Measurements from ENCODE around the gene ITGA3. TPM values are rescaled to one million over a fixed set of nuclear protein-coding genes. Genes with fewer than 3 reads are reported as not detected.

ITGA3 gene
- total RNA-seq, 1 experiment from 2014 or later: 22.5 TPM

GRCh38 chr17:50118076-50118827 is 62.3 kb downstream of the ITGA3 start:
- H3K27me3 ChIP-seq (ENCODE audit: insufficient read depth, low read length): no peaks in the 10 kb centered on the region; the same call in 1 of the 2 replicates
- TF ChIP-seq, protein P1, sequence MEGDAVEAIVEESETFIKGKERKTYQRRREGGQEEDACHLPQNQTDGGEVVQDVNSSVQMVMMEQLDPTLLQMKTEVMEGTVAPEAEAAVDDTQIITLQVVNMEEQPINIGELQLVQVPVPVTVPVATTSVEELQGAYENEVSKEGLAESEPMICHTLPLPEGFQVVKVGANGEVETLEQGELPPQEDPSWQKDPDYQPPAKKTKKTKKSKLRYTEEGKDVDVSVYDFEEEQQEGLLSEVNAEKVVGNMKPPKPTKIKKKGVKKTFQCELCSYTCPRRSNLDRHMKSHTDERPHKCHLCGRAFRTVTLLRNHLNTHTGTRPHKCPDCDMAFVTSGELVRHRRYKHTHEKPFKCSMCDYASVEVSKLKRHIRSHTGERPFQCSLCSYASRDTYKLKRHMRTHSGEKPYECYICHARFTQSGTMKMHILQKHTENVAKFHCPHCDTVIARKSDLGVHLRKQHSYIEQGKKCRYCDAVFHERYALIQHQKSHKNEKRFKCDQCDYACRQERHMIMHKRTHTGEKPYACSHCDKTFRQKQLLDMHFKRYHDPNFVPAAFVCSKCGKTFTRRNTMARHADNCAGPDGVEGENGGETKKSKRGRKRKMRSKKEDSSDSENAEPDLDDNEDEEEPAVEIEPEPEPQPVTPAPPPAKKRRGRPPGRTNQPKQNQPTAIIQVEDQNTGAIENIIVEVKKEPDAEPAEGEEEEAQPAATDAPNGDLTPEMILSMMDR (conservative IDR thresholded peaks at IDR 0.05): no peak
- no CpG with 5 or more reads among the region's 23 CpGs for WGBS (ENCODE audit: extremely low coverage, insufficient read length, low lambda C conversion rate)
- no peak overlapping the region for H3K56ac ChIP-seq (ENCODE audit: insufficient read length, low read depth, low read length)
- H3K23ac ChIP-seq (ENCODE audit: insufficient read length, low read depth, low read length): no peak overlapping the region
- H3K27ac Mint-ChIP-seq: no peak overlapping the region
- H3K79me2 ChIP-seq (ENCODE audit: insufficient read depth, low read length): no peaks in the 10 kb centered on the region
- H3K14ac ChIP-seq (ENCODE audit: insufficient read depth, low read length): no peak overlapping the region
- peak overlapping the region in 1 of 2 experiments; percentile 42; a peak in 1 of 5 replicates for H3K4me3 Mint-ChIP-seq
- no peak overlapping the region for H3K9ac ChIP-seq (ENCODE audit: extremely low read depth, insufficient read length, low read length)
- H3K9me3 Mint-ChIP-seq: no peaks in the 10 kb centered on the region; a peak in 1 of 5 replicates
- no peak overlapping the region for H4K91ac ChIP-seq (ENCODE audit: insufficient read length, low read depth, low read length)
- no peak overlapping the region for H3K4ac ChIP-seq (ENCODE audit: low read depth, low read length)
- H2BK5ac ChIP-seq (ENCODE audit: insufficient read length, low read length): no peak overlapping the region
- no peak overlapping the region for H4K5ac ChIP-seq (ENCODE audit: insufficient read length, low read depth, low read length)
- H3K27me3 Mint-ChIP-seq (ENCODE audit: low read depth): peaks cover 63% of the 10 kb centered on the region
- no peak overlapping the region for H4K8ac ChIP-seq (replicated peaks; ENCODE audit: insufficient read length, low read depth, low read length)
- H4K20me1 ChIP-seq (ENCODE audit: control insufficient read depth, insufficient read depth, insufficient read length): no peaks in the 10 kb centered on the region
- no peak overlapping the region for H2BK120ac ChIP-seq (ENCODE audit: low read depth, low read length, poor library complexity, severe bottlenecking)
- H3K36me3 Mint-ChIP-seq (ENCODE audit: insufficient read depth in 1 of 3, low read depth in 3 of 3): peaks cover 0 to 10% (median 2%) of the 10 kb centered on the region in 3 experiments; a peak in 2 of 7 replicates
- no peak overlapping the region for H2BK15ac ChIP-seq (ENCODE audit: low read depth, low read length)
- no peaks in the 10 kb centered on the region for H3K23me2 ChIP-seq (ENCODE audit: insufficient read length, low read depth, low read length, poor library complexity, severe bottlenecking)
- no peak overlapping the region for H2AFZ ChIP-seq (ENCODE audit: low read length)
- no peak overlapping the region for H3K18ac ChIP-seq (ENCODE audit: insufficient read length, low read depth, low read length)
- no peak for DNase-seq
- no peaks in the 10 kb centered on the region for H3K9me3 ChIP-seq (ENCODE audit: control insufficient read depth, low read depth, low read length)
- H2BK12ac ChIP-seq (ENCODE audit: insufficient read length, low read depth, low read length): no peak overlapping the region
- no peak overlapping the region for H3K27ac ChIP-seq (ENCODE audit: insufficient read length, low read depth, low read length)
- peak overlapping the region; percentile 36 for H3K4me2 ChIP-seq (ENCODE audit: insufficient read depth, insufficient read length, low read length)
- no peak overlapping the region for H3T11ph ChIP-seq (ENCODE audit: low read length)
- no peak overlapping the region for H2AK5ac ChIP-seq (ENCODE audit: insufficient read length, low read length)
- H3K4me1 Mint-ChIP-seq: peaks cover 23 to 35% of the 10 kb centered on the region in 2 experiments
- no peaks in the 10 kb centered on the region for H3K79me1 ChIP-seq (ENCODE audit: insufficient read depth, low read depth, low read length, poor library complexity, severe bottlenecking)
- peaks cover 11% of the 10 kb centered on the region; the same call in 1 of the 2 replicates for H3K4me1 ChIP-seq (ENCODE audit: insufficient read depth, low read length)
- H2BK20ac ChIP-seq (ENCODE audit: low read depth, low read length, poor library complexity, severe bottlenecking): no peak overlapping the region
